PFSK-1 (cell line): ENCODE data around the gene JAM2.

ENCODE experiments used
- FOXP2 ChIP-seq: optimal IDR thresholded peaks from 2 replicates; pipeline ENCODE3; 2011; ENCODE audit warnings: borderline replicate concordance, control low read depth, inconsistent platforms; ENCODE audit not compliant: insufficient read depth; ENCODE audit errors: extremely low read length, extremely low read depth
- POLR2AphosphoS5 ChIP-seq: IDR thresholded peaks from 2 replicates; pipeline ENCODE4 v1.6.1; 2012; ENCODE audit warnings: low read depth, mild to moderate bottlenecking, control low read depth, low read length, moderate library complexity

DNA sequence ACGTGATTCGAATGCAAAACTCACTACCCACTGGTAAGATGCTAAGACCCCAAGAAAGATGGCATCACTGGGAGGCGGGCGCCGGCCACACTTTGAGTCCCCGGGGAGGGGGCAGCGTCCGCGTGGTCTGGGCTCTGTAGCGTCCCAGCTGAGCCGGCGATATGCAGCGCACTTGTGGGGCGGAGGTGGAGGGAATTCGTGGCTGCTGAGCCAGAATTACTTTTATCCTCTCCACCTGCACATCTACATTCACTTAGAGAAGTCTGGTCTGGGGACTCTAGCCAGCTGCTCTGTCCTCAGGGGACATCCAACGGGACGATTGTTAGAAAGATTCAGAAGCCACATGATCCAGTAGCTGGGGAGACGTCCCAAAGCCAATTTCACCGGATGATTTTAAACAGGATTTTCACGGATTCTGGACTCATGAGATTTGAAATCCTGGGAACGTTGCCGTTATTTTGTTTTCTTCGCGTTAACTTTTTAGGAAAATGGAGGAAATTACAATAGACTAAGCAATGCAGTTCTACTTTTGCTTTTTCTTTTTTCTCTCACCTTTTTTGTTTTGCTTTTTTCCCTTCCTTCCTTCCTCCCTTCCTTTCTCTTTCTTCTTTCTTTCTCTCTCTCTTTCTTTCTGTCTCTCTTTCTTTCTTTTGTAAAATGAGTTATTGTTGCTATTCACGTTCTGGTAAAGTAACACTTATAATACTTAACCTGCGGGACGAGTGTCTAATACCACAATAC, 1.3 kb downstream of the JAM2 start:
- TF ChIP-seq POLR2AphosphoS5 (no peak), FOXP2 (no peak)
